HG03565 (cell line): Measurements from ENCODE around the gene HS3ST1.
"Not testable (repeated sequence)": the region's sequence is repeated elsewhere in the genome, so short reads cannot be mapped to it uniquely, and the experiment has no call there.

ENCODE experiments used
- ATAC-seq: cut with Tn5 transposase; IDR thresholded peaks from one replicate; pipeline ENCODE4 v1.9.1; 2021; ENCODE audit warnings: mild to moderate bottlenecking, moderate library complexity; ENCODE audit not compliant: unreplicated experiment

HS3ST1 gene

GRCh38 chr4:11404431-11404830 lies 24.3 kb downstream of the HS3ST1 start:
- no peak for ATAC-seq

GRCh38 chr4:11402192-11402591 lies 26.5 kb downstream of the HS3ST1 start:
- peak; percentile 53 for ATAC-seq

- no peak for ATAC-seq
Measured at GRCh38 chr4:11399461-11399971, 29.2 kb downstream of the HS3ST1 start.

- ATAC-seq, result peak; percentile 56
Measured at GRCh38 chr4:11397819-11398610, 30.7 kb downstream of the HS3ST1 start.

- no peak for ATAC-seq
Measured at GRCh38 chr4:11397146-11397545, 31.5 kb downstream of the HS3ST1 start.

GRCh38 chr4:11393551-11393950 lies 35.1 kb downstream of the HS3ST1 start:
- ATAC-seq, result no peak

- not testable (repeated sequence) for ATAC-seq
Measured at GRCh38 chr4:11384072-11384471, 44.6 kb downstream of the HS3ST1 start.

GRCh38 chr4:11376571-11376970 lies 52.1 kb downstream of the HS3ST1 start:
- ATAC-seq, result no peak

GRCh38 chr4:11376146-11376545 lies 52.5 kb downstream of the HS3ST1 start:
- no peak for ATAC-seq

- no peak for ATAC-seq
Measured at GRCh38 chr4:11368701-11369115, 60.0 kb downstream of the HS3ST1 start.

GRCh38 chr4:11367371-11367770 lies 61.3 kb downstream of the HS3ST1 start:
- ATAC-seq, result no peak

- no peak for ATAC-seq
Measured at GRCh38 chr4:11366859-11367258, 61.8 kb downstream of the HS3ST1 start.

GRCh38 chr4:11365039-11365438 lies 63.7 kb downstream of the HS3ST1 start:
- no peak for ATAC-seq

GRCh38 chr4:11359591-11359990 lies 69.1 kb downstream of the HS3ST1 start:
- no peak for ATAC-seq

- no peak for ATAC-seq
Measured at GRCh38 chr4:11355226-11355625, 73.5 kb downstream of the HS3ST1 start.

- no peak for ATAC-seq
Measured at GRCh38 chr4:11354531-11354930, 74.2 kb downstream of the HS3ST1 start.

GRCh38 chr4:11348449-11349088 lies 80.1 kb downstream of the HS3ST1 start:
- no peak for ATAC-seq

GRCh38 chr4:11344916-11345315 lies 83.8 kb downstream of the HS3ST1 start:
- ATAC-seq, result no peak

GRCh38 chr4:11343536-11343935 lies 85.2 kb downstream of the HS3ST1 start:
- no peak for ATAC-seq
